Measurements from ENCODE around the gene HSD17B14.
"Not testable (repeated sequence)": the region's sequence is repeated elsewhere in the genome, so short reads cannot be mapped to it uniquely, and the experiment has no call there.

HSD17B14 gene

DNA sequence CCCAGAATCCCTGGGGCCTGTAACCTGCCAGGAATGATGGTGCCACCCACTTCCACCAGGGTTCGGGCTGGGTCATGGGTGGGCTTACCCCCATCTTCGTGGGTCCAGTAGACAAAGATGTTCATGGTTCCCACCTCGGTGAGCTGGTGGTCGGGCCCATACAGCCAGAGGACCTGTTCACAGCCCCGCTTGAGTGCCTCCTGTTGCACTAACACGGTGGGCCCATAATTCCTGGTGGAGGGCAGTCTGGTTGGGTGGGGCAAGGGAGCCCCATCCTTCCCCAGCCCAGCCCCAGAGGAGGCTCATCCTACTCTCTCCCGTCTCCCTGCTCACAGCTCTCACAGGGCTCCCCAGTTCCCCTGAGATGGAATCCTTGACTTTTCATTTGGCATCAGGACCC is 39.2 kb downstream of the HSD17B14 start:
- DNase-seq (ENCODE audit: low spot score): no peak

DNA sequence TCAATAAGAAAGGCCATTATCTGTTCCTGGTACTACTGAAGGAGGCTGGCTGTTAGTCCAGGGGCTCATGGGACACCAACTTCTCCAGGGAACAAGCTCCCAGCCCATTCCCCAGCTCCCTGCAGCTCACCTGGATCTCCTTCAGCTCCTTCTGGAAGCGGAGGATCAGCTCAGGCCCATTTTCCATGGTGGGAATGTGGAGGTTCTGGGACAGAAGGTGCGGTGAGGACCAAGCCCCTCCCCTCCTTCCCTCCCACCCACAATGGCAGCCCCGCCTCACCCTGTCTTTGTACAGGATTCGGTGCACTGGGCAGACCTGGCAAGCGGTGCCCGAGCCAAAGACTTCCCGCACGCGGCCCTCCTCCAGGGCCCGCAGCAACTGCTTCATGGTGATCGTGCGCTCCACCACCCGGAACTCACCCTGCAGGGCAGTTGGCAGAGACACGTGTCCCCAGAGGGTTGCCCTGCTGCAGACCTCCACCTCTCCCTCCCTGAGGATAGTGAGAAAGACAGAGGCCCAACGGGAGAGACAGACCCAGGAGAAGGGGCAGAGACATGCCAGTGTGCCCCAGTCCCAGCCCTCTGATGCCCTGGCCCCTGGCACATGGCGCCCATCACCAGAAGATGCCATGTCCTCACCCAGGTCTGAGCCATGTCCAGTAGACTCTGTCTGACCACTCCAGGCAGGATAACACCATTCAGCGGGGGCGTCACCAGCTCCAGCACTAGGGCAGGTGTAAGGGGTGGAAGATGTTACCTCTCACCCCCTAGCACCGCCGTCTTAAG is 39.8 kb downstream of the HSD17B14 start:
- DNase-seq (ENCODE audit: low spot score): no peak

DNA sequence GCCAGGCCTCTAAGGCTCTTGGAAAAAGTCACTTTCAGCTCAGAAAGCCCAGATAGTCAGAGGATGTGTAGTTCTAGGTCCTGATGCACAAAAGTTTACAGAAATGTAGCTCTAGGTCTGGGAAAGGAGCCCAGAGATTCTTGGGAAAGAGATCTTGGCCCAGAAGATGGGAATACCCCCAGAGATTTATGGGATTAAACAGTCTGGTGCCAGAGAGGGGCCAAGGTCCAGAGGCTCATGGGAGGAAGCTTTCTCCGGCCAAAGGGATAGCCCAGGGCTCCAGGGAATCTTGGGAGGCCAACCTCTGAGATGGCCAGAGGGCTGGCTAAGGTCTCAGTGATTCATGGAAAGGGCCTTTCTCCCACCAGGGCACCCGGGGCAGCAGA is 40.6 kb downstream of the HSD17B14 start:
- DNase-seq (ENCODE audit: low spot score): no peak

DNA sequence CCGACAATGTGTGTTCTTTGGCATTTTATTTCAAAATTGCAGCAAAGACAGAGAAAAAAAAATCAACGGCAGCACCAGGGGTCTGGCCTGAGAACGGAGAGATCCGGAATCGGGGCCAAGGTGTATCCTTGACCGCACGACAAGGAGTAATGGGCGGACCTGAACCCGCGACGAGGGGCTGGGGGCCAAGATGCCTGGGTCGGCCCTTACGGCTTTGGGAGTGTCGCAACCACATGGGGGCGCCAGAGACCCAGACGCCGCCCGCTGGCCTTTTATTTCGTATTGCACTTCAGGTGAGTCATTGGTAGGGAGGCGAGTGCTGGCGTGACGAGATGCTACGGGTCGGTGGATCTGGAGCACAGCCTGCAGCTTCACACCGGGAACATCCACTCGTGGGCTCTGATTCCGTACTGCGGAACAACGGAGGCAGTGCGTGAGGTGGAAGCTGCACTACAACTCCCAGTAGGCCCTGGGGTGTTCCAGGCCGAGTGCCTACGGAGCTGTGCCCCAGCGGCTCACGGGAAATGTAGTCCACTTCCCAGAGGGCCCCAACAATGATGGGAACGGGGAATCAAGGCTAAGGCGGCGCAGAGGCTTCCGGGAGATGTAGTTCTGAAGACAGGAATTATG is 41.1 kb downstream of the HSD17B14 start:
- DNase-seq (ENCODE audit: low spot score): peak; percentile 95

DNA sequence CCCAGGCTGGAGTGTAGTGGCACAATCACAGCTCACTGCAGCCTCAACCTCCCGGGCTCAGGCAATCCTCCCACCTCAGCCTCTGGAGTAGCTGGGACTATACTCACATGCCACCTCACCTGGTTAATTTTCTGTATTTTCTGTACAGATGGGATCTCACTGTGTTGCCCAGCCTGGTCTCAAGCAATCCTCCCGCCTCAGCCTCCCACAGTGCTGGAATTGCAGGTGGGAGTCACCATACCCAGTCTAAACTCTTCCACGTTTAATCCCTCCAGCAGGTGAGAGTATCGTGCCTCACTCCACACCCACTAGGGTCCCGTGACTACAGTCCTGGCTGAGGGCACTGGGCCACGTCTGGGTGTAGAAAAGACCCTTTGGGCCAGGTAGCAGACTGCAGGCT is 42.0 kb downstream of the HSD17B14 start:
- no peak for DNase-seq (ENCODE audit: low spot score)

DNA sequence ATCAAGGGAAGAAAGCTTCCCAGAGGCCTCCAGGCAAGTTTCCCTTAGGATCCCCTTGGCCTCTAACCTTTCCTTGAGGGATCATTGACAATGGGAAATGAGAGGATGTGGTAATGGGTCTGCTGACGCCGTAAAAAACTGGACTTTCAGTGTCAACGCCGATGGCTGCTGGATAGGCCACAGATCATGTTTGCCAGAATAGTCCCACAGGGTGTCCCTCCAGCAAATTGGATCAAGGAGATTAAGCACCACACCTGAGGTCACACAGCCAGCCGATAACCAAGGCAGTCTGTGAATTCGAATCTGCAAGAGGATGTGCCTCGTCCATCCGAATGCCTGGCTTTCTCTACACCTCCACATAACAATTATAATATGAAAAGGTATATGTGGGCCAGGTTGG is 43.0 kb downstream of the HSD17B14 start:
- DNase-seq (ENCODE audit: low spot score): no peak

DNA sequence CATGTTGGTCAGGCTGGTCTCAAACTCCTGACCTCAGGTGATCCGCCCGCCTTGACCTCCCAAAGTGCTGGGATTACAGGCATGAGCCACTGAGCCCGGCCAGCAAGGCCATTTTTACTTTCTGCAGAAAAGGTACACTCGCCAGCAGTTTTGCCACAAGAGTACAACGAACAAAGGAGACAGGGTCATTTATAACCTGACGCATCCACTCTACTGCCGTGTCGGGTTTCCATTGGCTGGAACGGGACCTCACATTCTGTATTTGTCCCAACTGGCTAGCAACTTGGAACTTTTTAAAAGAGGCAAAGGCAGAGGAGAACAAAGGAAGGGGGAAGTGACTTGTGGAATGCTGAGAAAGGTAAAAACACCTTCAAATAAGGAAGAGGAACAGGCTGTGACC is 49.0 kb downstream of the HSD17B14 start:
- not testable (repeated sequence) for DNase-seq (ENCODE audit: low spot score)

DNA sequence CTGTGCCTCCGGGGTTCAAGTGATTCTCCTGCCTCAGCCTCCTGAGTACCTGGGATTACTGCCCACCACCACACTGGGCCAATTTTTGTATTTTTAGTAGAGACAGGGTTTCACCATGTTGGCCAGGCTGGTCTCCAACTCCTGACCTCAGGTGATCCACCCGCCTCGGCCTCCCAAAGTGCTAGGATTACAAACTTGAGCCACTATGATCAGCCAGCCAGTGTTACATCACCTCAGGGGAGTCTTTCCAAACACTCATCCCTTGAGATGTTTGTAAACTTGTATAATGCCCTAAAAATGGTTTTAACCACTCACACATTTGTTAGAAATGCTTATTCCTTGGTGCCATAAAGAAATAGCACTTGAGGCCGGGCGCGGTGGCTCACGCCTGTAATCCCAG is 49.9 kb downstream of the HSD17B14 start:
- not testable (repeated sequence) for DNase-seq (ENCODE audit: low spot score)

DNA sequence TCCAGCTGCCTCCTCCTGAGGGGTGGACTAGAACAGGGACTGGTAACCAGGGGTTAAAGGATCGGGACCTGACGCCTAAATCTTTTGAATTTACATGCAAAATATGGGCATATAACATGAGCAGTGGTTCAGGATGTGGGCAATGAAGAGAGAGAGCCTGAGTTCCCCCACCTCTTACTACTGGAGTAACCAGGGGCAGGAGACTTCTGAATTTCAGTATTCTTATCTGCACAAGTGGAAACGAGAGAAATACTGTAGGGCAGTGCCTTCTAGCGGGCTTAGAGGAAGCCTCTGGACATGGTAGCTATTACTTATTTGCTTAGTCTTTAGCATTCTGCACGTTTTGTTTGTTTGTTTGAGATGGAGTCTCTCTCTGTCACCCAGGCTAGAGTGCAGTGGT is 51.8 kb downstream of the HSD17B14 start:
- no peak for DNase-seq (ENCODE audit: low spot score)

DNA sequence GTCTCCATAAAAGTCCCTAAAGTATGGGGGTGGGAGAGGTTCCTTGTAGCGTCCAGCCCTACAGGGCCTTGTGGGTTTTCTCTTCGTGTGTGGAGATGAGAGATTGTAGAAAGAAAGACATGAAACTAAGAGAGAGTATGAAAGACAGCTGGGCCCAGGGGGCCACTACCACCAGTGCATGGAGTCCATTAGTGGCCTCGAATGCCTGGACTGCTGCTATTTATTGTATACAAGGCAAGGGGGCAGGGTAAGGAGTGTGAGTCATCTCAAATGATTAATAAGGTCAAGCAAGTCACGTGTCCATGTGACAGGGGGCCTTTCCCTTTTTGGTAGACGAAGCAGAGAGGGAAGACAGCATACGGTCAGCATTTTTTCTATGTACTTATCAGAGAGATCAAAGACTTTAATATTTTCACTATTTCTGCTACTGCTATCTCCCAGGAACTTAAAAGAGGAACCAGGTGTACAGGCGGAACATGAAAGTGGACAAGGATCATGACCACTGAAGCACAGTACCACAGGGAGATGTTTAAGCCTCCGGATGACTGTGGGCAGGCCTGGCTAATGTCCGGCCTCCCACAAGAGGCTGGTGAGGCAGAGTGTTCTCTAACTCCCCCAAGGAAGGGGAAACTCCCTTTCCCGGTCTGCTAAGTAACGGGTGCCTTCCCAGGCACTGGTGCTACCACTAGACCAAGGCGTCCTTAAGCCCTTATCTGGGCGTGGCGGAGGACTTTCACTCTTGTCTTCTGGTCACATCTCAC is 55.5 kb downstream of the HSD17B14 start:
- DNase-seq (ENCODE audit: low spot score): no peak

DNA sequence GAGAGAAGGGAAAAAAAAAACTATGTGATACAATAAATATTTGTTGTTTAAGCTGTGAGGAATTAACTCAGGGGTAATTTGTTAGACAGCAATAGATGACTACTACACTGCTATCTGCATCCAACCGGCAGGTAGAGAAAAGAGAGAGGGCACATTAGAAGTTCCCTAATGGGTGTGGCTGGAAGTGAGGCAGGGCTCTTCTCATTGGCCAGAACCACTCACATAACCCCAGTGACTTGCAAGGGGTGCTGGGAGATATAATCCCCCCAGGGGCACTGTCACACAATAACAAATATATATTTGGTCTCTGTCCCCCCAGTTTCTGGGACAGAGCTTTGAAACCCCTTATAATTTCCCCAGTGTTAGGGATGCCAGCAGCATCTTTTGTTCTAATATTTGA is 56.7 kb downstream of the HSD17B14 start:
- no peak for DNase-seq (ENCODE audit: low spot score)

DNA sequence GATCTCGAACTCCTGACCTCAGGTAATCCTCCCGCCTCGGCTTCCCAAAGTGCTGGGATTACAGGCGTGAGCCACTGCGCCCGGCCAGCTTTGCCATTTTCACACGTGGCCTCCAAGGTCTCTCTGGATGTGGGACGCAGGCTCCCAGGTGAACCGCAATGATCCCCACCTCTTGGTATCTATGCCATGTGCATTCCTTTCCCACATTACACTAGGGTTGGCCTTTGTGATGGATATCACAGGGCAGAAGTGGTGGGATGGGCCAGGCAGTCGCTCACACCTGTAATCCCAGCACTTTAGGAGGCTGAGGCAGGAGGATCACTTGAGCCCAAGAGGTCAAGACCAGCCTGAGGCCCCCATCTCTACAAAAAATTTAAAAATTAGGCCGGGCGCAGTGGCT is 58.6 kb downstream of the HSD17B14 start:
- DNase-seq (ENCODE audit: low spot score): no peak

DNA sequence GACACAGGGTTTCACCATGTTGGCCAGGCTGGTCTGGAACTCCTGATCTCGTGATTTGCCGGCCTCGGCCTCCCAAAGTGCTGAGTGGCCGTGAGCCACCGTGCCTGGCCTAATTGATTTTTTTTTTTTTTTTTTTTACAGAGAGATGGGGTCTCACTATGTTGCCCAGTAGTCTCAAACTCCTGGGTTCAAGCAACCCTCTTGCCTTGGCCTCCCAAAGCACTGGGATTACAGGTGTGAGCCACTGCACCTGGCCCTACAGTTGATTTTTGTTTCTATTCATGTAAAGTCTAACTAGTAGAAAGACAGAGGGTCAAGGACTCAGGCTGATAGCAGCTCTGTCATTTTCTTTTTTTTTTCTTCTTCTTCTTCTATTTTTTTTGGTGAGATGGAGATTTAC is 59.2 kb downstream of the HSD17B14 start:
- DNase-seq (ENCODE audit: low spot score): no peak

DNA sequence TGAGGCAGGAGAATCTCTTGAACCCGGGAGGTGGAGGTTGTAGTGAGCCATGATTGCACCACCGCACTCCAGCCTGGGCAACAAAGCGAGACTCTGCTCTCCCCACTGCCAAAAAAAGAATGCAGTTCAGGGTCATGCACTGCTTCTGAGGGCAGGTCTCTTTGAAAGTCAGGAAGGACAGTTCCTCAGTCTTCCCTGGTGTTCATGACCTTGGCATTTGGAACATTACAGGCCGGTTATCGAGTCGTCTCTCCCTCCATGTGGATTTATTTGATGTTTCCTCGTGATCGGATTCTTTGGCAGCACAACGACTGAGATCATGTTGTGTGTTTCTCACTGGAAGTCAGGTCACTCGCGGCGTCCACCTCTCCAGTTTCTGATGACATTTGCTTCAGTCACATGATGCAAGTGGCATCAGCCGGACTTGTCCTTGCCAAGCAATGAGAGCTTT is 63.8 kb downstream of the HSD17B14 start:
- DNase-seq (ENCODE audit: low spot score): no peak

DNA sequence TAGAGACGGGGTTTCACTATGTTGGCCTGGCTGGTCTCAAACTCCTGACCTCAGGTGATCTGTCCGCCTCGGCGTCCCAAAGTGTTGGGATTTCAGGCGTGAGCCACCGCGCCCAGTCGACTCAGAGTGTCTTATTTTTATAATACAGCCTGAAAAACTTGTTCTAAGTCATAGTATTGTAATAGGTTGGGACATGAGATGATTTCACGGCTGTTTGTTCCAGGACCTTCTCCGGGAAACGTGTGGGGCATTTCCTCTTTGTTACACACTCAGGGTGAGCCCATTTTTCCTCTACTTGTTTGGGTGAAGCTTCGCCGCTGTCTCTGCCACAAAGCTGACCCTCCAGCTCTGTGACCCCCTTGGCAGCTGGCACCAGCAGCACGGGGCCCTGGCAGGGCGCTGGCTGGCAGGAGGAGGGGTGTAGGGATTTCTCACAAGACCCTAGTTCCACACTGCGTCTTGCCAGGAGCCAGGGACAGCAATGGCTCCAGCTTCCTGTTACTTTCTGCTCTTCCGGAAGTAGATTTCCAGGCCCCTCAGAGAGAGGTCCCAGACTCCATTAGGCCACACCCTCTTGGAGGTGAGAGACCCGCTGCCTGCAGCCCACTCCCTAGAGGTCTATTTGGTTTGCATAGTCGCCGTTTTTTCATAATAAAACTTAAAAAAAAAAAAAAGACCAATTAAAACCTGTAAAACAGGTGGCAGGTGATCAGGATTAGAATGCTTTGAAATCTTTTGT is 65.4 kb downstream of the HSD17B14 start:
- DNase-seq (ENCODE audit: low spot score): no peak

DNA sequence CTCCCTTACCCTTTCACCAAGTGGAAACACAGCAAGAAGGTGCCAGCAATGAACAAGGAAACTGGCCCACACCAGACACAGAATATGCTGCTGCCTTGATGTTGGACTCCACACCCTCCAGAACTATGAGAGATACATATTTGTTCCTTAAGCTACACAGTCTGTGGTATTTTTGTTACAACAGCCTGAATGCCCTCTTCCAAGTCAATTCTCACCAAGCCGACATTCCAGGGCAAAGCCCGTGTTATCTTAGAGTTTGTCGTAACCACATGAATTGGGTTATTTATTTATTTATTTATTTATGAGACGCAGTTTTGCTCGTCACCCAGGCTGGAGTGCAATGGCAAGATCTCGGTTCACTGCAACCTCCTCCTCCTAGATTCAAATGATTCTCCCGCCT is 66.0 kb downstream of the HSD17B14 start:
- no peak for DNase-seq (ENCODE audit: low spot score)

DNA sequence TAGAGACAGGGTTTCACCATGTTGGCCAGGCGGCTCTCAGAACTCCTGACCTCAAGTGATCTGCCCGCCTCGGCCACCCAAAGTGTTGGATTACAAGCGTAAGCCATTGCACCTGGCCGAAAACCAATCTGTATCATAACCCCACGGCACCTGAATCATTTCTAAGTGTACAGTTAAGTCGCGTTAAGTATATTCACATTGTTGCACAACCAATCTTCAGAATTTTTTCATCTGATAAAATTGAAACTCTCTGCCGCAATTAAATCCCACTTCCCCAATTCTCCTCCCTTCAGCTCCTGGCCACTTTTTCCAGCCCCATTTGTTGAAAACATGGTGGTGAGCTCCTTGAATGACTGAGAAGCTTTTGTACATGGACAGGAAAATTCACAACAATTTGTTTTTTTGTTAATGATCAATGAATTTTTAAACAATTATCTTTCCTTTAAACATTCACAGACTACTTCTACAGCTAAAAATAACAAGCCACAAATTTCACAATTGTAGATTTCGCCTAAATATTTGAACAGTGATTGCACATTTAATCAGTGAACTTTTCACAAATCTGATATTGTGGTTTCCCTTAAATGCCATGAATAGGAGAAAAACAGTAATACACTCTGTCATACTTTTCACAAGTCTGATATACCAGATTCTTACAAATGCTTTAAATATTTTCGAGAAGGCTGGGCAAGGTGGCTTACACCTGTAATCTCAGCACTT is 67.1 kb downstream of the HSD17B14 start:
- DNase-seq (ENCODE audit: low spot score): no peak

DNA sequence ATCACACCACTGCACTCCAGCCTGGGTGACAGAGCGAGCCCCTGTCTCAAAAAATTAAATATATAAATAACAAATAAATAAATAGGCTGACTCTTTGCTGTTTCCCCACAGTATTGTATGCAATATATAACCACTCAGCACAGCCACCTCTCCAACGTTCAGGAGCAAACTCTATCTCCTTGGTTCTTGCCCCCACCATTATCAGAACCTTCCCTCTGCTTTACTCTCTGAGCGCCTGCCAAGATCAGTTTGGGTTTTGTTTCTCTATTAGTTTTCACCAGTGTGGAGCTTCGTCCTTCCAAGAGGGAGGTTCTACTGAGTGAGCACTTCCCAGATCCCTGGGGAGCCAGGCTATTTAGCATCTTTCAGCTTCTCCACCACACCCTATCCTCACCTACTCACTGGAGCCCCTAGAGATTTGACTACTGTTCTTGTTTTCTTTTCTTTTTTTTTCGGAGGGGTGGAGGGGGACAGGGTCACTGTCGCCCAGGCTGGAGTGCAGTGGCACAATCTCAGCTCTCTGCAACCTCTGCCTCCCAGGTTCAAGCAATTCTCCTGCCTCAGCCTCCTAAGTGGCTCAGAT is 68.0 kb downstream of the HSD17B14 start:
- not testable (repeated sequence) for DNase-seq (ENCODE audit: low spot score)

DNA sequence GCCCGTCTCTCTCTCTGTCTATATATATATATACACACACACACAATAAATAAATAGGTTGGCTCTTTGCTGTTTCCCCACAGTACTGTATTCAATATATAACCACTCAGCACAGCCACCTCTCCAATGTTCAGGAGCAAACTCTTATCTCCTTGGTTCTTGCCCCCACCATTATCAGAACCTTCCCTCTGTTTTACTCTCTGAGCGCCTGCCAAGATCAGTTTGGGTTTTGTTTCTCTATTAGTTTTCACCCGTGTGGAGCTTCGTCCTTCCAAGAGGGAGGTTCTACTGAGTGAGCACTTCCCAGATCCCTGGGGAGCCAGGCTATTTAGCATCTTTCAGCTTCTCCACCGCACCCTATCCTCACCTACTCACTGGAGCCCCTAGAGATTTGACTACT is 70.5 kb downstream of the HSD17B14 start:
- not testable (repeated sequence) for DNase-seq (ENCODE audit: low spot score)

Data from ecto neural progenitor cell (in vitro differentiated cells).